HepG2 (cell line): ENCODE results near the gene CEP104. TPM values are rescaled to one million over a fixed set of nuclear protein-coding genes. Genes with fewer than 3 reads are reported as not detected.

ENCODE experiments used
- BRCA1 ChIP-seq: sonication (generic); formaldehyde crosslinking; IDR thresholded peaks from 2 replicates; pipeline ENCODE4 v1.4.0; 2020; ENCODE audit warnings: missing genetic modification reagents
- CEBPZ ChIP-seq: IDR thresholded peaks from 2 replicates; pipeline ENCODE4 v1.6.1; 2012; ENCODE audit warnings: low read length, improper control_type of control experiment
- ELK4 ChIP-seq: sonication (generic); formaldehyde crosslinking; IDR thresholded peaks from 2 replicates; pipeline ENCODE4 v1.9.0; 2021; ENCODE audit warnings: missing genetic modification reagents, borderline replicate concordance
- FLYWCH1 ChIP-seq: sonication (generic); formaldehyde crosslinking; IDR thresholded peaks from 2 replicates; pipeline ENCODE4 v1.8.1; 2023; ENCODE audit warnings: mild to moderate bottlenecking, missing genetic modification reagents
- HDAC6 ChIP-seq: fragments of 200-600 bp; sonication (generic); IDR thresholded peaks from 2 replicates; pipeline ENCODE4 v1.7.0; 2017; ENCODE audit warnings: mild to moderate bottlenecking, antibody characterized with exemption, low read length, low read depth
- HMGA1 ChIP-seq: sonication (generic); formaldehyde crosslinking; conservative IDR thresholded peaks from 2 replicates; pipeline ENCODE4 v1.4.0; 2020; ENCODE audit warnings: missing genetic modification reagents
- HNF4A ChIP-seq: sonication (generic); formaldehyde crosslinking; IDR thresholded peaks from 2 replicates; pipeline ENCODE4 v1.4.0; 2020; ENCODE audit warnings: missing genetic modification reagents
- MED1 ChIP-seq: sonication (generic); formaldehyde crosslinking; IDR thresholded peaks from 2 replicates; pipeline ENCODE4 v1.4.0; 2020; ENCODE audit warnings: missing genetic modification reagents
- NCOA1 ChIP-seq: sonication (generic); formaldehyde crosslinking; IDR thresholded peaks from 2 replicates; pipeline ENCODE4 v1.9.0; 2021; ENCODE audit warnings: missing genetic modification reagents
- NR2F2 ChIP-seq: IDR thresholded peaks from 2 replicates; pipeline ENCODE4 v1.6.1; 2012; ENCODE audit warnings: low read depth, inconsistent platforms, borderline replicate concordance
- PAWR ChIP-seq: sonication (generic); formaldehyde crosslinking; IDR thresholded peaks from 2 replicates; pipeline ENCODE4 v1.4.0; 2020; ENCODE audit warnings: missing genetic modification reagents, mild to moderate bottlenecking, borderline replicate concordance
- ZBTB3 ChIP-seq: sonication (generic); formaldehyde crosslinking; IDR thresholded peaks from 2 replicates; pipeline ENCODE4 v1.4.0; 2020; ENCODE audit warnings: low read depth, mild to moderate bottlenecking, moderate library complexity, missing genetic modification reagents, borderline replicate concordance
- ZFP36L2 ChIP-seq: sonication (generic); formaldehyde crosslinking; IDR thresholded peaks from 2 replicates; pipeline ENCODE4 v1.4.0; 2020; ENCODE audit warnings: missing genetic modification reagents
- ZNF136 ChIP-seq: sonication (generic); formaldehyde crosslinking; IDR thresholded peaks from 2 replicates; pipeline ENCODE4 v1.8.1; 2022; ENCODE audit warnings: low read depth, mild to moderate bottlenecking, moderate library complexity, missing genetic modification reagents
- ZNF263 ChIP-seq: sonication (generic); formaldehyde crosslinking; IDR thresholded peaks from 2 replicates; pipeline ENCODE4 v1.4.0; 2020; ENCODE audit warnings: missing genetic modification reagents
- ZNF3 ChIP-seq: IDR thresholded peaks from 2 replicates; pipeline ENCODE4 v1.7.0; 2017; ENCODE audit warnings: inconsistent platforms
- ZNF572 ChIP-seq: sonication (generic); formaldehyde crosslinking; IDR thresholded peaks from 2 replicates; pipeline ENCODE4 v1.5.1; 2020; ENCODE audit warnings: mild to moderate bottlenecking, missing genetic modification reagents
- ZNF652 ChIP-seq: IDR thresholded peaks from 2 replicates; pipeline ENCODE4 v1.6.1; 2016; ENCODE audit warnings: low read depth, borderline replicate concordance
- ZNF724P ChIP-seq: sonication (generic); formaldehyde crosslinking; IDR thresholded peaks from 2 replicates; pipeline ENCODE4 v1.8.0; 2022; ENCODE audit warnings: missing genetic modification reagents, borderline replicate concordance
- ZNF75D ChIP-seq: sonication (generic); formaldehyde crosslinking; IDR thresholded peaks from 2 replicates; pipeline ENCODE4 v1.8.1; 2023; ENCODE audit warnings: missing genetic modification reagents, mild to moderate bottlenecking, borderline replicate concordance
- ZNF792 ChIP-seq: IDR thresholded peaks from 2 replicates; pipeline ENCODE4 v1.6.1; 2016
- polyA plus RNA-seq, 8 experiments: library from polyadenylated mRNA; depleted of rRNA in 3 of 8; stranded (reverse) in 7 of 8; unstranded in 1 of 8; fragments of >200 nt; fragmentation: Illumina TruSeq in 4 of 8; extraction: Trizol in 4 of 8; gene quantifications; 2 replicates each; pipeline versions ENCODE4 v1.2.1 to v1.2.3, GENCODE V29; 2011 to 2016; ENCODE audit warnings: low read depth in 4 of 8, missing spikeins in 1 of 8, mixed read lengths in 1 of 8; ENCODE audit not compliant: insufficient read depth in 1 of 8
- total RNA-seq, 5 experiments: library from RNA; depleted of rRNA; stranded (reverse); fragments of >200 nt; fragmentation: Illumina TruSeq; extraction: Trizol; gene quantifications; 2 replicates each; pipeline ENCODE4 v1.2.3, GENCODE V29; 2016; ENCODE audit warnings: low read depth in 1 of 5
- TF ChIP-seq, protein P1 (sequence below): sonication (generic); formaldehyde crosslinking; IDR thresholded peaks from 2 replicates; pipeline ENCODE4 v1.4.0; 2020; ENCODE audit warnings: mild to moderate bottlenecking, missing genetic modification reagents

CEP104 gene
- total and polyA plus RNA-seq, 2 of the 13 experiments (the other 11 are each of a cell fraction or from before 2014, with no cell fraction given), result 20.4 to 30.1 TPM

DNA sequence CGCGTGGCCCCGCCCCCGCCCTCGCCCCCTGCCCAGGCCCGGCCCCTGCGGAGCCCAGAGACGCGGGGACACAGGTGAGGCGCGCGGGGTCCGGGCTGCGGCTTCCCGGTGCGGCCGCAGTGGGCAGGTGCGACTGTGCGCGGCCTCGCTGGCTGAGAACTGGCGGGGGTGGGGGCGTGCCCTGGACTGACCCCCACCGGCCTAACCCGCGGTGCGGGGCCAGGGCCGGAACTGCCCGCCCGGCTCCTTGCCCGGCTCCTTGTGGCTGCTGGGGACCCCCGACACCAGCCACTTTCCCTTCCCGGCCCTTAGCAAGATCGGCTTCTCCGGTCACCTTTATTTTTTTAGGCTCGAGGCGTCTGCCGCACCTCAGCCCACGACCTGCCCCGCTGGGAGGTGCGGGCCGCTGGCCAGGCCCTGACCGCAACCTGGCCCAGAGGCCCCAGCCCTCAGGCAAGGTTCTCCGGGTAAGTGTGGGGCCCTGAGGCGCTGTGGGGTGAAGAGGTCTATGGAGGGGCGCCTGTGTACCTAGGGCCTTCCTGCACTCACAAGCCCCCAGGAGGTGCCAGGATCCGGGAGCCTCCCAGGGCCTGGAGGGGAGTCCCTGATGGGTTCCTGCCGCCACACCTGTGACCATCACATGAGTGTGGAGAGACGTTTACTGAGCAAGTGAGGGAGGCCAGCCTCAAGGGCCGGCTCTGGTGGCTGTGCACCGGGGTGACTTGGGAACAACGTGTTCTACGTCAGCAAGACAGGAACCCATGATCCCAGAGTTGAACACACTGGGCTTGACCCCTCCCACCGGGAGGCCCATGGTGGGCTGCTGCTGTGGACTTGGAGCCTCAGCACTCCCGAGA is 84.1 kb downstream of the CEP104 start, which contains the start of gene SMIM1 (continued):
- TF ChIP-seq CEBPZ, result no peak
- no peak for TF ChIP-seq ZNF75D (CRISPR knock-in tag)
- 0 out of 2 replicates have a peak, but pooled peaks have one; percentile 33 for TF ChIP-seq ELK4 (CRISPR knock-in tag)
- no peak for TF ChIP-seq ZNF792
- no peak for TF ChIP-seq NR2F2
- TF ChIP-seq ZNF136, result no peak
- no peak for TF ChIP-seq FLYWCH1
- no peak for TF ChIP-seq ZNF263
- peak; percentile 46 for TF ChIP-seq HNF4A (CRISPR knock-in tag)
- TF ChIP-seq PAWR, result no peak; the same call in 1 of the 2 replicates
- no peak for TF ChIP-seq ZNF3
- peak; percentile 68; the same call in 1 of the 2 replicates for TF ChIP-seq ZNF724P
- no peak for TF ChIP-seq ZNF652 (CRISPR knock-in tag)
- TF ChIP-seq NCOA1 (CRISPR knock-in tag), result no peak
- no peak for TF ChIP-seq ZFP36L2 (CRISPR knock-in tag)
- no peak for TF ChIP-seq HMGA1 (CRISPR knock-in tag)
- TF ChIP-seq, protein P1, sequence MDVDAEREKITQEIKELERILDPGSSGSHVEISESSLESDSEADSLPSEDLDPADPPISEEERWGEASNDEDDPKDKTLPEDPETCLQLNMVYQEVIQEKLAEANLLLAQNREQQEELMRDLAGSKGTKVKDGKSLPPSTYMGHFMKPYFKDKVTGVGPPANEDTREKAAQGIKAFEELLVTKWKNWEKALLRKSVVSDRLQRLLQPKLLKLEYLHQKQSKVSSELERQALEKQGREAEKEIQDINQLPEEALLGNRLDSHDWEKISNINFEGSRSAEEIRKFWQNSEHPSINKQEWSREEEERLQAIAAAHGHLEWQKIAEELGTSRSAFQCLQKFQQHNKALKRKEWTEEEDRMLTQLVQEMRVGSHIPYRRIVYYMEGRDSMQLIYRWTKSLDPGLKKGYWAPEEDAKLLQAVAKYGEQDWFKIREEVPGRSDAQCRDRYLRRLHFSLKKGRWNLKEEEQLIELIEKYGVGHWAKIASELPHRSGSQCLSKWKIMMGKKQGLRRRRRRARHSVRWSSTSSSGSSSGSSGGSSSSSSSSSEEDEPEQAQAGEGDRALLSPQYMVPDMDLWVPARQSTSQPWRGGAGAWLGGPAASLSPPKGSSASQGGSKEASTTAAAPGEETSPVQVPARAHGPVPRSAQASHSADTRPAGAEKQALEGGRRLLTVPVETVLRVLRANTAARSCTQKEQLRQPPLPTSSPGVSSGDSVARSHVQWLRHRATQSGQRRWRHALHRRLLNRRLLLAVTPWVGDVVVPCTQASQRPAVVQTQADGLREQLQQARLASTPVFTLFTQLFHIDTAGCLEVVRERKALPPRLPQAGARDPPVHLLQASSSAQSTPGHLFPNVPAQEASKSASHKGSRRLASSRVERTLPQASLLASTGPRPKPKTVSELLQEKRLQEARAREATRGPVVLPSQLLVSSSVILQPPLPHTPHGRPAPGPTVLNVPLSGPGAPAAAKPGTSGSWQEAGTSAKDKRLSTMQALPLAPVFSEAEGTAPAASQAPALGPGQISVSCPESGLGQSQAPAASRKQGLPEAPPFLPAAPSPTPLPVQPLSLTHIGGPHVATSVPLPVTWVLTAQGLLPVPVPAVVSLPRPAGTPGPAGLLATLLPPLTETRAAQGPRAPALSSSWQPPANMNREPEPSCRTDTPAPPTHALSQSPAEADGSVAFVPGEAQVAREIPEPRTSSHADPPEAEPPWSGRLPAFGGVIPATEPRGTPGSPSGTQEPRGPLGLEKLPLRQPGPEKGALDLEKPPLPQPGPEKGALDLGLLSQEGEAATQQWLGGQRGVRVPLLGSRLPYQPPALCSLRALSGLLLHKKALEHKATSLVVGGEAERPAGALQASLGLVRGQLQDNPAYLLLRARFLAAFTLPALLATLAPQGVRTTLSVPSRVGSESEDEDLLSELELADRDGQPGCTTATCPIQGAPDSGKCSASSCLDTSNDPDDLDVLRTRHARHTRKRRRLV (CRISPR knock-in tag), result no peak
- no peak for TF ChIP-seq ZBTB3 (CRISPR knock-in tag)
- no peak for TF ChIP-seq BRCA1
- TF ChIP-seq HDAC6, result no peak
- TF ChIP-seq MED1 (CRISPR knock-in tag), result no peak
- TF ChIP-seq ZNF572 (CRISPR knock-in tag), result no peak
